WERI-Rb-1 (cell line): ENCODE data around the gene INPP1.
"Not testable (repeated sequence)": the region's sequence is repeated elsewhere in the genome, so short reads cannot be mapped to it uniquely, and the experiment has no call there.

Experiments used
- DNase-seq: peaks from one replicate; pipeline ENCODE4 v3.0.0-alpha.2; 2020
- H3K27ac ChIP-seq: fragments of 250-450 bp; sonication (Bioruptor Pico); 2 replicates; pipeline ENCODE4 v1.5.1; 2020; ENCODE audit warnings: mild to moderate bottlenecking, moderate library complexity
- H3K27me3 ChIP-seq: fragments of 250-450 bp; sonication (Bioruptor Pico); 2 replicates; pipeline ENCODE4 v1.5.1; 2021; ENCODE audit warnings: mild to moderate bottlenecking, low read depth, moderate library complexity; ENCODE audit not compliant: insufficient read depth, severe bottlenecking
- H3K36me3 ChIP-seq: fragments of 250-450 bp; sonication (Bioruptor Pico); 2 replicates; pipeline ENCODE4 v1.5.1; 2020; ENCODE audit warnings: mild to moderate bottlenecking, moderate library complexity
- H3K4me3 ChIP-seq: 2 replicates; pipeline ENCODE4 v1.5.1; 2011; ENCODE audit warnings: low read depth, mild to moderate bottlenecking, control low read depth, low read length
- H3K9me3 ChIP-seq: fragments of 250-450 bp; sonication (Bioruptor Pico); 2 replicates; pipeline ENCODE4 v1.5.1; 2021; ENCODE audit warnings: mild to moderate bottlenecking, moderate library complexity; ENCODE audit not compliant: severe bottlenecking
- TF ChIP-seq, protein P1 (sequence below): IDR thresholded peaks from 2 replicates; pipeline ENCODE4 v1.5.1; 2011; ENCODE audit warnings: low read depth, mild to moderate bottlenecking, control low read depth, inconsistent platforms, low read length

The INPP1 gene

DNA sequence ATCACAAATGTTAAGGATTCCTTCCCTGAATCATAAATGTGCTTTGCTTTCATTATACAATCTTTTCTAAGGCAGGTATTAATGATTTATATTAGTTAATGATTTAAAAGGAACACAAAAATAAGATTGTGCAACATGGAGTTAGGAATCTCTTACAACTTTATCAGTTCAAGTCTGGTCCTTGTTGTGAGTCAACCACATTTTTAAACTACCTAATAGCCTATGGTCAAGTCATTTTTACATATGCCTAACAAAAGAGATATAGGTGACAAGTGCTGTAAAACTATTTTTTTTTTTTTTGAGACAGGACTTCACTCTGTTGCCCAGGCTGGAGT, 8.2 kb upstream of the INPP1 start:
- Histone ChIP-seq H3K9me3 (no peaks in the 10 kb centered on the region), H3K4me3 (no peak overlapping the region), H3K27me3 (no peaks in the 10 kb centered on the region), H3K27ac (no peak overlapping the region), H3K36me3 (no peaks in the 10 kb centered on the region)
- TF ChIP-seq, protein P1, sequence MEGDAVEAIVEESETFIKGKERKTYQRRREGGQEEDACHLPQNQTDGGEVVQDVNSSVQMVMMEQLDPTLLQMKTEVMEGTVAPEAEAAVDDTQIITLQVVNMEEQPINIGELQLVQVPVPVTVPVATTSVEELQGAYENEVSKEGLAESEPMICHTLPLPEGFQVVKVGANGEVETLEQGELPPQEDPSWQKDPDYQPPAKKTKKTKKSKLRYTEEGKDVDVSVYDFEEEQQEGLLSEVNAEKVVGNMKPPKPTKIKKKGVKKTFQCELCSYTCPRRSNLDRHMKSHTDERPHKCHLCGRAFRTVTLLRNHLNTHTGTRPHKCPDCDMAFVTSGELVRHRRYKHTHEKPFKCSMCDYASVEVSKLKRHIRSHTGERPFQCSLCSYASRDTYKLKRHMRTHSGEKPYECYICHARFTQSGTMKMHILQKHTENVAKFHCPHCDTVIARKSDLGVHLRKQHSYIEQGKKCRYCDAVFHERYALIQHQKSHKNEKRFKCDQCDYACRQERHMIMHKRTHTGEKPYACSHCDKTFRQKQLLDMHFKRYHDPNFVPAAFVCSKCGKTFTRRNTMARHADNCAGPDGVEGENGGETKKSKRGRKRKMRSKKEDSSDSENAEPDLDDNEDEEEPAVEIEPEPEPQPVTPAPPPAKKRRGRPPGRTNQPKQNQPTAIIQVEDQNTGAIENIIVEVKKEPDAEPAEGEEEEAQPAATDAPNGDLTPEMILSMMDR, result no peak
- no peak for DNase-seq

DNA sequence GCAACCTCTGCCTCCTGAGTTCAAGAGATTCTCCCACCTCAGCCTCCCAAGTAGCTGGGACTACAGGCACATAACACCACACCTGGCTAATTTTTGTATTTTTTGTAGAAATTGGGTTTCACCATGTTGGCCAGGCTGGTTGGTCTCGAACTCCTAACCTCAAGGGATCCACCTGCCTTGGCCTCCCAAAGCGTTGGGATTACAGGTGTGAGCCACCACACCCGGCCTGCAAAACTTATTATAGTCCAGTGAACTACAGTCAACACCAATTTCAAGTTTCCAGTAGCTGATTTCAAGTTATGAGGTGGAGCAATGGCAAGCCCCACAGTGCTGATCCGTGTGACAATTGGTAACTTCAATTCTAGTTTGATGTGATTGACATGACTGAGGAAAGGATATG, 7.8 kb upstream of the INPP1 start:
- not testable (repeated sequence) for H3K27me3 ChIP-seq, DNase-seq, H3K27ac ChIP-seq, H3K9me3 ChIP-seq, H3K4me3 ChIP-seq, H3K36me3 ChIP-seq

DNA sequence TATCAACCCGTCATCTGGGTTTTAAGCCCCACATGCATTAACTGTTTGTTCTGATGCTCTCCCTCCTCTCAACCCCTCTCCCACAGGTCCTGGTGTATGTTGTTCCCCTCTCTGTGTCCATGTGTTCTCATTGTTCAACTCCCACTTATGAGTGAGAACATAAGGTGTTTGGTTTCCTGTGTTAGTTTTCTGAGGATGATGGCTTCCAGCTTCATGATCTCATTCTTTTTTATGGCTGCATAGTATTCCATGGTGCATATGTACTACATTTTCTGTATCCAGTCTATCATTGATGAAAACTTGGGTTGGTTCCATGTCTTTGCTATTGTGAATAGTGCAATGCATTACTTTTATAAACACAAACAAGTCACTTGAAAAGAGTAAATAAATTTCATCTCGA, 7.0 kb upstream of the INPP1 start:
- no peak for DNase-seq
- no peaks in the 10 kb centered on the region for H3K27me3 ChIP-seq
- H3K36me3 ChIP-seq, result no peaks in the 10 kb centered on the region
- TF ChIP-seq, protein P1, result no peak
- H3K27ac ChIP-seq, result no peak overlapping the region
- no peak overlapping the region for H3K4me3 ChIP-seq
- H3K9me3 ChIP-seq, result no peaks in the 10 kb centered on the region

DNA sequence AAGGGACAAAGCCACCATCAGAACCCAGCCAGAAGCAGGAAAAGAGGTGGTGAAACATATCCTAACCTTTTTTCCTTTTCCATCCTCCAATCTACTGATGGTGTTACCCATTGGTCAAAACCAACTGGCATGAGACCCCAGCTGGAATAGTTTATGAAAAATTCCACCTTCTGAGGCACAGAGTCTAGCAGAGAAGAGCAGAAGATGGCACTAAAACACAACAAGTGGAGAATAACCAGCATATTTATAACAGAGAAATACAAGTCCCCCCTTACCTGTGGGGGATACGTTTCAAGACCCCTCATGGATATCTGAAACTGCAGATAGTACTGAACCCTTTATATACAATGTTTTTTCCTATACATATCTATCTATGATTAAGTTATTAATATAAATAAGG, 4.9 kb upstream of the INPP1 start:
- Histone ChIP-seq H3K36me3 (no peaks in the 10 kb centered on the region), H3K27me3 (no peaks in the 10 kb centered on the region), H3K27ac (no peak overlapping the region), H3K9me3 (no peaks in the 10 kb centered on the region), H3K4me3 (no peak overlapping the region)
- DNase-seq, result no peak
- TF ChIP-seq, protein P1, result no peak

DNA sequence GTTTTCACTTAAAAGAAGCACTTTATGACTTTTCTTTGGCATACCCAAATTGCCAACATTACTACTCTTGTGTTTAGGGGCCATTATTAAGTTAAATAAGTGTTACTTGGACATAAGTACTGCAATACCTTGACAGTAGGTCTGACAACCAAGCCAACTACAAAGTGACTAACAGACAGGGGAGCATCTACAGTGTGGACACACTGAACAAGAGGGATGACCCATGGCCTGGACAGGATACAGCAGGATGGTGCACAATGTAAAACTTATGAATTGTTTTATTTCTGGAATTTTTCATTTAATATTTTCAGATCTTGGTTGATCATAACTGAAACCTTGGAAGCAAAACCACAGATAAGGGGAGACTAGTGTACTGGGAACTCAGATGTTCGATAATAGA, 4.0 kb upstream of the INPP1 start:
- Histone ChIP-seq H3K27ac (no peak overlapping the region), H3K4me3 (no peak overlapping the region), H3K9me3 (no peaks in the 10 kb centered on the region), H3K36me3 (no peaks in the 10 kb centered on the region), H3K27me3 (no peaks in the 10 kb centered on the region)
- TF ChIP-seq, protein P1, result no peak
- DNase-seq, result no peak

DNA sequence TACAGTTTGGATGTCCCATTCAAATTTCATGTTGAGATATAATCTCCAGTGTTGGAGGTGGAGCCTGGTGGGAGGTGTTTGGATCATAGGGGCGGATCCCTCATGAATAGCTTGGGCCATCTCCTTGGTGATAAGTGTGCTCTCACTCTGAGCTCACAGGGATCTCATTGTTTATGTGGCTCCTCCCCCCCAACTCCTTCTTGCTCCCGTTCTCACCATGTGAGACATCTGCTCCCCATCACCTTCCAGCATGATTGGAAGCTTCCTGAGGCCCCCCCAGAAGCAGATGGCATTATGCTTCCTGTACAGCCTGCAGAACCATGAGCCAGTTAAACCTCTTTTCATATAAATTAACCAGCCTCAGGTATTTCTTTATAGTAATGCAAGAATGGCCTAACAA, 3.0 kb upstream of the INPP1 start:
- H3K9me3 ChIP-seq, result no peaks in the 10 kb centered on the region
- TF ChIP-seq, protein P1, result no peak
- no peak overlapping the region for H3K4me3 ChIP-seq
- DNase-seq, result no peak
- H3K27ac ChIP-seq, result no peak overlapping the region
- no peaks in the 10 kb centered on the region for H3K36me3 ChIP-seq
- no peaks in the 10 kb centered on the region for H3K27me3 ChIP-seq
